ENCODE data around the gene ESYT2. TPM values are rescaled to one million over a fixed set of nuclear protein-coding genes. Genes with fewer than 3 reads are reported as not detected.

Gene ESYT2
- total and polyA plus RNA-seq, 9 of the 15 experiments (the other 6 are each of a cell fraction or from before 2014, with no cell fraction given): 5.8 to 86.9 (median 64.7) TPM

- TF ChIP-seq ETV1 (tag; conservative IDR thresholded peaks at IDR 0.05; ENCODE audit: low read depth) (peak; percentile 47; the same call in 1 of the 2 replicates), SPI1 (IDR thresholded peaks at IDR 0.05; ENCODE audit: borderline replicate concordance, low read depth, low read length) (no peak), KDM1A (IDR thresholded peaks at IDR 0.05) (peak in 1 of 2 experiments; percentile 28; a peak in 1 of 4 replicates), PRPF4 (IDR thresholded peaks at IDR 0.05; ENCODE audit: insufficient read depth, low read depth, low read length, poor library complexity, severe bottlenecking) (no peak), NKRF (IDR thresholded peaks at IDR 0.05; ENCODE audit: borderline replicate concordance) (peak; percentile 12; the same call in 1 of the 2 replicates), ZNF224 (CRISPR knock-in tag; IDR thresholded peaks at IDR 0.05) (no peak), HNRNPK (IDR thresholded peaks at IDR 0.05; ENCODE audit: low read depth, low read length, poor library complexity, severe bottlenecking) (peak; percentile 94), POLR2AphosphoS5 (IDR thresholded peaks at IDR 0.05; ENCODE audit: control insufficient read depth, insufficient read depth, low read depth, low read length) (peak; percentile 62; the same call in 1 of the 2 replicates), GATAD2A (IDR thresholded peaks at IDR 0.05) (peak; percentile 71; the same call in 1 of the 2 replicates), TFE3 (CRISPR knock-in tag; IDR thresholded peaks at IDR 0.05) (no peak), GATAD2B (IDR thresholded peaks at IDR 0.05; ENCODE audit: borderline replicate concordance) (0 out of 2 replicates have a peak, but pooled peaks have one; percentile 16), ZBTB9 (CRISPR knock-in tag; IDR thresholded peaks at IDR 0.05) (no peak), HDAC1 (IDR thresholded peaks at IDR 0.05) (peak in 1 of 2 experiments; percentile 41; a peak in 1 of 4 replicates), CGGBP1 (CRISPR knock-in tag; IDR thresholded peaks at IDR 0.05) (0 out of 2 replicates have a peak, but pooled peaks have one; percentile 67), JUNB (CRISPR knock-in tag; conservative IDR thresholded peaks at IDR 0.05) (no peak), CREB1 (IDR thresholded peaks at IDR 0.05) (0 out of 2 replicates have a peak, but pooled peaks have one; percentile 16), CREB1 (CRISPR knock-in tag; IDR thresholded peaks at IDR 0.05) (no peak), NFIC (IDR thresholded peaks at IDR 0.05) (peak; percentile 18; the same call in 1 of the 2 replicates), PKNOX1 (IDR thresholded peaks at IDR 0.05) (peak; percentile 4; the same call in 1 of the 2 replicates), RBFOX2 (IDR thresholded peaks at IDR 0.05; ENCODE audit: low read depth, low read length) (peak; percentile 58)
Observed at GRCh38 chr7:158858592-158859503, 29.5 kb upstream of the ESYT2 start (continued).

All from K562 (cell line).